HCT116 (cell line): ENCODE data around the gene ATP13A5. TPM values are rescaled to one million over a fixed set of nuclear protein-coding genes. Genes with fewer than 3 reads are reported as not detected.

Experiments
- ATAC-seq: fragments of 200-7000 bp; cut with Tn5 transposase; 2 replicates; pipeline ENCODE4 v1.9.1; 2020; ENCODE audit warnings: mild to moderate bottlenecking, moderate library complexity
- BruUV-seq: library from RNA; stranded (reverse); fragments of 400-500 nt; replicated peaks from 2 replicates; lab custom pipeline; 2021; lab: Mats Ljungman, UMichigan
- CTCF ChIA-PET: fragments of 300-600 bp; sonication (Branson Sonifier 250); formaldehyde crosslinking; loops from one replicate; lab custom pipeline; 2021; ENCODE audit warnings: antibody characterized with exemption; lab: Charles Lee
- POLR2A ChIA-PET: fragments of 300-600, 350-600 bp; sonication (Branson Sonifier 250); formaldehyde crosslinking; loops from one replicate; lab custom pipeline; 2021; ENCODE audit warnings: antibody characterized with exemption; lab: Charles Lee
- RAD21 ChIA-PET, 2 experiments: fragments of 300-600 bp; sonication (Branson Sonifier 250); formaldehyde crosslinking; loops; one replicate each; lab custom pipeline; 2023; ENCODE audit warnings: low total read pairs in 2 of 2; ENCODE audit not compliant: uncharacterized antibody in 2 of 2, unreplicated experiment in 2 of 2, low non-redundant PET in 1 of 2; lab: Charles Lee
- DNase-seq: peaks from one replicate; pipeline ENCODE4 v3.0.0-alpha.2; 2010; ENCODE audit warnings: low read depth, low spot score
- H2AFZ ChIP-seq: fragments of 200-600 bp; shearing (Covaris generic), sonication (generic); 2 replicates; pipeline ENCODE4 v1.6.1; 2017; ENCODE audit warnings: low read depth, mixed run types, mixed read lengths, antibody characterized with exemption, low read length; ENCODE audit not compliant: poor library complexity, severe bottlenecking
- H3K27ac ChIP-seq: 2 replicates; pipeline ENCODE4 v1.5.1; 2012; ENCODE audit warnings: low read depth, low read length
- H3K27me3 ChIP-seq: fragments of 200-600 bp; sonication (generic); 2 replicates; pipeline ENCODE4 v1.6.1; 2016; ENCODE audit warnings: mixed run types, low read length, mixed read lengths; ENCODE audit not compliant: insufficient read depth
- H3K36me3 ChIP-seq, 2 experiments: fragments of 200-500 bp in 1 of 2; fragments of 200-600 bp in 1 of 2; sonication (Bioruptor generic) in 1 of 2; sonication (generic) in 1 of 2; 2 replicates each; pipeline versions ENCODE4 v1.5.1 to v1.6.1; 2014 to 2016; ENCODE audit warnings: low read length in 2 of 2, inconsistent platforms in 1 of 2, mixed read lengths in 1 of 2, mixed run types in 1 of 2; ENCODE audit not compliant: insufficient read depth in 2 of 2, control insufficient read depth in 1 of 2
- H3K4me1 ChIP-seq, 2 experiments: fragments of 200-600 bp in 1 of 2; sonication (generic) in 1 of 2; 2 replicates each; pipeline versions ENCODE4 v1.5.1 to v1.6.1; 2012 to 2017; ENCODE audit warnings: low read length in 2 of 2, inconsistent platforms in 1 of 2, mild to moderate bottlenecking in 1 of 2, mixed read lengths in 1 of 2, mixed run types in 1 of 2, moderate library complexity in 1 of 2; ENCODE audit not compliant: insufficient read depth in 2 of 2, control insufficient read depth in 1 of 2
- H3K4me2 ChIP-seq: fragments of 200-600 bp; sonication (generic); 2 replicates; pipeline ENCODE4 v1.6.1; 2017; ENCODE audit warnings: mixed run types, low read length, mixed read lengths
- H3K4me3 ChIP-seq, 2 experiments: fragments of 200-600 bp in 1 of 2; sonication (generic) in 1 of 2; replicated peaks in 1 of 2; 2 replicates each; pipeline ENCODE4 v1.5.1; 2011 to 2016; ENCODE audit warnings: low read length in 2 of 2, control low read depth in 1 of 2, low read depth in 1 of 2, mild to moderate bottlenecking in 1 of 2, mixed read lengths in 1 of 2, mixed run types in 1 of 2
- H3K79me2 ChIP-seq: fragments of 200-600 bp; sonication (generic); 2 replicates; pipeline ENCODE4 v1.6.1; 2017; ENCODE audit warnings: mild to moderate bottlenecking, mixed run types, low read length, moderate library complexity, mixed read lengths; ENCODE audit not compliant: insufficient read depth
- H3K9ac ChIP-seq: fragments of 200-600 bp; sonication (generic); 2 replicates; pipeline ENCODE4 v1.6.1; 2016; ENCODE audit warnings: low read length, mixed read lengths
- H3K9me2 ChIP-seq: fragments of 200-600 bp; sonication (generic), shearing (Covaris generic); 2 replicates; pipeline ENCODE4 v1.6.1; 2017; ENCODE audit warnings: mixed run types, mild to moderate bottlenecking, moderate library complexity; ENCODE audit not compliant: insufficient read depth
- H3K9me3 ChIP-seq, 2 experiments: fragments of 200-500 bp in 1 of 2; fragments of 200-600 bp in 1 of 2; sonication (Bioruptor generic) in 1 of 2; sonication (generic) in 1 of 2; 2 replicates each; pipeline ENCODE4 v1.6.1; 2014 to 2017; ENCODE audit warnings: low read length in 2 of 2, mixed read lengths in 2 of 2, inconsistent platforms in 1 of 2, low read depth in 1 of 2, mild to moderate bottlenecking in 1 of 2, mixed run types in 1 of 2, moderate library complexity in 1 of 2; ENCODE audit not compliant: control insufficient read depth in 1 of 2, insufficient read depth in 1 of 2
- H4K20me1 ChIP-seq: fragments of 200-600 bp; sonication (generic), shearing (Covaris generic); 2 replicates; pipeline ENCODE4 v1.6.1; 2017; ENCODE audit warnings: mixed run types, mild to moderate bottlenecking, moderate library complexity; ENCODE audit not compliant: insufficient read depth
- ATF3 ChIP-seq: IDR thresholded peaks from 2 replicates; pipeline ENCODE4 v1.6.1; 2012
- CEBPB ChIP-seq: IDR thresholded peaks from 2 replicates; pipeline ENCODE4 v1.6.1; 2012; ENCODE audit warnings: low read depth
- EGR1 ChIP-seq: IDR thresholded peaks from 2 replicates; pipeline ENCODE4 v1.6.1; 2012; ENCODE audit warnings: low read depth
- EZH2phosphoT487 ChIP-seq: fragments of 200-600 bp; IDR thresholded peaks from 2 replicates; pipeline ENCODE4 v1.6.1; 2018; ENCODE audit warnings: antibody characterized with exemption, borderline replicate concordance
- FOSL1 ChIP-seq: IDR thresholded peaks from 2 replicates; pipeline ENCODE4 v1.6.1; 2012; ENCODE audit warnings: low read depth
- JUND ChIP-seq: IDR thresholded peaks from 2 replicates; pipeline ENCODE4 v1.6.1; 2012
- MAX ChIP-seq: IDR thresholded peaks from 2 replicates; pipeline ENCODE4 v1.6.1; 2012
- POLR2A ChIP-seq: IDR thresholded peaks from 2 replicates; pipeline ENCODE4 v1.7.0; 2011; ENCODE audit warnings: borderline replicate concordance; ENCODE audit not compliant: insufficient read depth, insufficient read length; ENCODE audit errors: extremely low read depth
- POLR2AphosphoS5 ChIP-seq: IDR thresholded peaks from 2 replicates; pipeline ENCODE4 v1.6.1; 2011; ENCODE audit warnings: mild to moderate bottlenecking, low read depth, low read length, moderate library complexity
- RAD21 ChIP-seq: IDR thresholded peaks from 2 replicates; pipeline ENCODE4 v1.6.1; 2012; ENCODE audit warnings: low read depth, mild to moderate bottlenecking
- SP1 ChIP-seq: IDR thresholded peaks from 2 replicates; pipeline ENCODE4 v1.6.1; 2012; ENCODE audit warnings: low read depth
- SRF ChIP-seq: IDR thresholded peaks from 2 replicates; pipeline ENCODE4 v1.6.1; 2012; ENCODE audit warnings: low read depth
- YY1 ChIP-seq: IDR thresholded peaks from 2 replicates; pipeline ENCODE4 v1.6.1; 2011; ENCODE audit warnings: low read length, low read depth, moderate library complexity, mild to moderate bottlenecking; ENCODE audit not compliant: insufficient replicate concordance; ENCODE audit errors: extremely low read depth
- ZNF274 ChIP-seq: fragments of 200-500 bp; sonication (Bioruptor generic); IDR thresholded peaks from 2 replicates; pipeline ENCODE4 v1.6.1; 2014; ENCODE audit warnings: mild to moderate bottlenecking, low read depth, low read length, inconsistent platforms
- intact Hi-C: fragments of 100-400 bp; cut with micrococcal nuclease; formaldehyde crosslinking; loops from 2 replicates; pipeline ENCODE4 v1.10.0; 2022
- total RNA-seq: library from RNA; stranded (reverse); gene quantifications from one replicate; pipeline ENCODE4 v1.2.1, GENCODE V29; 2021; ENCODE audit not compliant: unreplicated experiment

The ATP13A5 gene
- total RNA-seq, 1 experiment from 2014 or later = not detected

GRCh38 chr3:193367868-193368267 lies 10.7 kb downstream of the ATP13A5 start:
- Histone ChIP-seq H3K9me2 (no peaks in the 10 kb centered on the region), H3K4me2 (no peak overlapping the region), H3K9ac (no peak overlapping the region), H3K4me3 (no peak overlapping the region)
- no peak for ATAC-seq
- POLR2A ChIA-PET = no interaction called here
- TF ChIP-seq MAX (no peak), SRF (no peak), POLR2A (no peak), FOSL1 (no peak), JUND (no peak), ZNF274 (no peak), EZH2phosphoT487 (no peak), ATF3 (no peak), SP1 (no peak), YY1 (no peak), RAD21 (no peak), POLR2AphosphoS5 (no peak), CEBPB (no peak), EGR1 (no peak)
- TF ChIP-seq, all 23 proteins: peak for 0
- intact Hi-C loops = no loop called here
- no TSS peak for BruUV-seq
- peaks cover 52% of the 10 kb centered on the region for H3K27me3 ChIP-seq
- H2AFZ ChIP-seq = no peak overlapping the region
- no peaks in the 10 kb centered on the region for H3K36me3 ChIP-seq
- no peaks in the 10 kb centered on the region for H3K79me2 ChIP-seq
- ChIA-PET RAD21 (no interaction called here), CTCF (no interaction called here)
- no peaks in the 10 kb centered on the region for H3K9me3 ChIP-seq
- no peak overlapping the region for H3K27ac ChIP-seq
- DNase-seq = no peak
- H3K4me1 ChIP-seq = no peaks in the 10 kb centered on the region
- no peaks in the 10 kb centered on the region for H4K20me1 ChIP-seq
